HL-60/S4 treated with retinoic acid at 250 ng/mL for 4 days and 3 days (cell line): ENCODE data around the gene XPC.

Experiments used
- in situ Hi-C: fragments of 300-500 bp; cut with MboI; formaldehyde crosslinking; loops from 2 replicates; pipeline ENCODE4 v1.7.0; 2022; ENCODE audit warnings: low sequenced_read_pairs

Gene XPC

GRCh38 chr3:14208977-14209394, 30.6 kb upstream of the XPC start:
- in situ Hi-C loops = no loop called here

- in situ Hi-C loops = no loop called here
Measured at GRCh38 chr3:14208168-14208567, 29.8 kb upstream of the XPC start.

- in situ Hi-C loops = no loop called here
Measured at GRCh38 chr3:14206548-14207177, 28.3 kb upstream of the XPC start.

- in situ Hi-C loops = no loop called here
Measured at GRCh38 chr3:14204515-14205284, 26.3 kb upstream of the XPC start.

- in situ Hi-C loops = no loop called here
Measured at GRCh38 chr3:14203521-14204079, 25.2 kb upstream of the XPC start.

- in situ Hi-C loops = no loop called here
Measured at GRCh38 chr3:14202874-14203520, 24.6 kb upstream of the XPC start.

GRCh38 chr3:14201940-14202684, 23.7 kb upstream of the XPC start:
- in situ Hi-C loops = no loop called here

- in situ Hi-C loops = no loop called here
Measured at GRCh38 chr3:14200841-14201240, 22.4 kb upstream of the XPC start.

- in situ Hi-C loops = no loop called here
Measured at GRCh38 chr3:14200276-14200675, 21.9 kb upstream of the XPC start.

GRCh38 chr3:14199641-14200040, 21.2 kb upstream of the XPC start:
- in situ Hi-C loops = no loop called here

GRCh38 chr3:14194865-14195264, 16.5 kb upstream of the XPC start:
- in situ Hi-C loops = no loop called here

GRCh38 chr3:14188041-14188754, 9.8 kb upstream of the XPC start:
- in situ Hi-C loops = no loop called here

- in situ Hi-C loops = no loop called here
Measured at GRCh38 chr3:14186854-14187458, 8.6 kb upstream of the XPC start.

- in situ Hi-C loops = no loop called here
Measured at GRCh38 chr3:14183015-14183577, 4.7 kb upstream of the XPC start.

- in situ Hi-C loops = no loop called here
Measured at GRCh38 chr3:14181253-14181652, 2.9 kb upstream of the XPC start.

- in situ Hi-C loops = no loop called here
Measured at GRCh38 chr3:14179795-14180194, 1.4 kb upstream of the XPC start.

GRCh38 chr3:14179114-14179465, 689 bp upstream of the XPC start:
- in situ Hi-C loops = no loop called here

GRCh38 chr3:14177580-14178246, 688 bp downstream of the XPC start:
- in situ Hi-C loops = no loop called here

- in situ Hi-C loops = no loop called here
Measured at GRCh38 chr3:14175383-14176037, 2.9 kb downstream of the XPC start.
